GM13976 (cell line): ENCODE data around the gene TSPAN31.
"Not testable (repeated sequence)": the region's sequence is repeated elsewhere in the genome, so short reads cannot be mapped to it uniquely, and the experiment has no call there.

ENCODE experiments used
- DNase-seq: peaks from one replicate; pipeline ENCODE4 v3.0.0; 2012; ENCODE audit warnings: low spot score
- in situ Hi-C: fragments of 300-500 bp; cut with MboI; formaldehyde crosslinking; loops from one replicate; pipeline ENCODE4 v1.12.0; 2022; ENCODE audit warnings: low sequenced_read_pairs, mixed read lengths, inconsistent platforms; ENCODE audit not compliant: unreplicated experiment
- TF ChIP-seq, protein P1 (sequence below): IDR thresholded peaks from 2 replicates; pipeline ENCODE4 v1.5.1; 2012; ENCODE audit warnings: borderline replicate concordance, mild to moderate bottlenecking; ENCODE audit not compliant: insufficient read depth; ENCODE audit errors: extremely low read depth, missing control alignments, control extremely low read depth

Gene TSPAN31

DNA sequence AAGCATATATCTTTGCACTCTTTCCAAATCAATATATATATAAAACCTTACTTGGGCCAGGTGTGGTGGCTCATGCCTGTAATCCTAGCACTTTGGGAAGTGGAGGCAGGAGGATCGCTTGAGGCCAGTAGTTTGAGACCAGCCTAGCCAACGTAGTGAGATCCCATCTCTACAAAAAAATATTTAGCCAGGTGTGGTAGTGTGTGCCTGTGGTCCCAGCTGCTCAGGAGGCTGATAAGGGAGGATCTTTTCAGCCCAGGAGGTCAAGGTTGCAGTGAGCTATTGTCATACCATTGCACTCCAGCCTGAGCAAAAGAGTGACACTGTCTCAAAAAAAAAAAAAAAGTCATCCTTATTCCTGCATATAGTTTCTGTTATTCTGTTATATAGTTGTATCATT, 36.5 kb upstream of the TSPAN31 start:
- in situ Hi-C loops: no loop called here
- DNase-seq: no peak
- TF ChIP-seq, protein P1, sequence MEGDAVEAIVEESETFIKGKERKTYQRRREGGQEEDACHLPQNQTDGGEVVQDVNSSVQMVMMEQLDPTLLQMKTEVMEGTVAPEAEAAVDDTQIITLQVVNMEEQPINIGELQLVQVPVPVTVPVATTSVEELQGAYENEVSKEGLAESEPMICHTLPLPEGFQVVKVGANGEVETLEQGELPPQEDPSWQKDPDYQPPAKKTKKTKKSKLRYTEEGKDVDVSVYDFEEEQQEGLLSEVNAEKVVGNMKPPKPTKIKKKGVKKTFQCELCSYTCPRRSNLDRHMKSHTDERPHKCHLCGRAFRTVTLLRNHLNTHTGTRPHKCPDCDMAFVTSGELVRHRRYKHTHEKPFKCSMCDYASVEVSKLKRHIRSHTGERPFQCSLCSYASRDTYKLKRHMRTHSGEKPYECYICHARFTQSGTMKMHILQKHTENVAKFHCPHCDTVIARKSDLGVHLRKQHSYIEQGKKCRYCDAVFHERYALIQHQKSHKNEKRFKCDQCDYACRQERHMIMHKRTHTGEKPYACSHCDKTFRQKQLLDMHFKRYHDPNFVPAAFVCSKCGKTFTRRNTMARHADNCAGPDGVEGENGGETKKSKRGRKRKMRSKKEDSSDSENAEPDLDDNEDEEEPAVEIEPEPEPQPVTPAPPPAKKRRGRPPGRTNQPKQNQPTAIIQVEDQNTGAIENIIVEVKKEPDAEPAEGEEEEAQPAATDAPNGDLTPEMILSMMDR: no peak

DNA sequence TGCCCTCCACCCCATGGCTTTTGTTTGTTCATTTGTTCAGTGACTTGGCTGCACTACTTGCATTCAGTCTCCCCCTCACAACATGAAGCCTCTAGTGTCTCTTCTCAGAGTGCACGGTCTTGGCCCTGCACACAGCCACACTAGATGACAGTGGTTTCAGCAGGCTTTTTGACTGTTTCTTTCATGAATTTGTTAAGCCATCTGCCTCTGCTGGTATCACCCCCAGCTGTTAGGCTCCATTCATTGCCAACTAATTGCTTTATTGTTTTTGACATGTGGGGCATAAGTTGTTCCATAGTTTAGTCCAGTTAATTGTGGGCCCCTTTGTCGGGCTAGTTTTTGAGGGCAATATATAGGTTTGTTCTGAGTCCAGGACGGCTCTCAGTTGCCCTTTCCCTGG, 32.1 kb upstream of the TSPAN31 start:
- no peak for DNase-seq
- TF ChIP-seq, protein P1: no peak
- in situ Hi-C loops: no loop called here

- TF ChIP-seq, protein P1: no peak
- in situ Hi-C loops: no loop called here
- DNase-seq: no peak
These were observed 31.6 kb upstream of the TSPAN31 start for GRCh38 chr12:57713209-57713608.

GRCh38 chr12:57715036-57715748, 29.6 kb upstream of the TSPAN31 start:
- DNase-seq, in situ Hi-C loops: not testable (repeated sequence)

DNA sequence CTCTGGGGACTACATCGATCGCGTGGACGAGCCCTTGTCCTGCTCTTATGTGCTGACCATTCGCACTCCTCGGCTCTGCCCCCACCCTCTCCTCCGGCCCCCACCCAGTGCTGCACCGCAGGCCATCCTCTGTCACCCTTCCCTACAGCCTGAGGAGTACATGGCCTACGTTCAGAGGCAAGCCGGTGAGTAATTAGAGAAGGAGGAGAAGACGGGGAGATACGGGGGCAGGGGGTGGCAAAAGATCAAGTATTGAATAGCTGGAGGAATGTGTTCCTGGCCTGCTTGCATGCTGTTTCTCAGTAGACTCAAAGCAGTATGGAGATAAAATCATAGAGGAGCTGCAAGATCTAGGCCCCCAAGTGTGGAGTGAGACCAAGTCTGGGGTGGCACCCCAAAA, 29.1 kb upstream of the TSPAN31 start:
- DNase-seq: no peak
- in situ Hi-C loops: no loop called here
- TF ChIP-seq, protein P1: no peak

DNA sequence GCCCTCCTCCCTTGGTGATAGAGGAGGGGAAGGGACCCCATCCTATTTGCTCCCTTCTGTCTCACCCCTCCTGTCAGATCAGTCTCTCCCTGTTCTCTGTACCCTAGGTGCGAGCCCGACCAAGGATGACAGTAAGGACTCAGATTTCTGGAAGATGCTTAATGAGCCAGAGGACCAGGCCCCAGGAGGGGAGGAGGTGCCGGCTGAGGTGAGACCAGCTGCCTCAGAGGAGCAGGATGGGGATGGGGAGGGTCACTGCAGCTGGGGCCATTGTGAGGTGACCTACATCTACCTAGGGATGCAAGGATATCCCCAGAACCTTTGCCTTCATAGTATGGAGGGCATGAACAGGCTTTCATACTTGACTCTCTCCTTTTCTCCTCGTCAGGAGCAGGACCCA, 28.5 kb upstream of the TSPAN31 start:
- TF ChIP-seq, protein P1: no peak
- DNase-seq: peak; percentile 9
- in situ Hi-C loops: no loop called here

DNA sequence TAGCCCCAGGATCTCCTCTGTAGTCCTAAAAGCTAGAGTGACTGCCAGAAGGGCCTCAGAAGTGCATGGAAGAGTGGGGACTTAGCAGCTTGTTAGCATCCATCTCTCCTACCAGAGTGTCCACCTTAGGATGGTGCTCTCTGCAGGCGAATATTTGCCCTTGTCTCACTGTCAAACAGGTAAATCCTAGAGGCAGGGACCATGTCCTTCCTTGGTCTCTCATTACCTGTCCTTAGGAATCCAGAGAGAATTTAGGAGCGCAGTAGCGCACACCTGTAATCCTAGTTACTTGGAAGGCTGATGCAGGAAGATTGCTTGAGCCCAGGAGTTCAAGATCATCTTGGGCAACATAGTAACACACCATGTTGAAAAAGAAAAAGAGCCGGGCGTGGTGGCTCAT, 27.7 kb upstream of the TSPAN31 start:
- in situ Hi-C loops: no loop called here
- DNase-seq: no peak
- TF ChIP-seq, protein P1: no peak
